HS-5 (cell line): ENCODE data around the gene HSPB7.
A peak's percentile ranks its signal among the peaks of the same experiment; 100 is the strongest.
"Not testable (repeated sequence)": the region's sequence is repeated elsewhere in the genome, so short reads cannot be mapped to it uniquely, and the experiment has no call there.

Experiments used
- DNase-seq: peaks from one replicate; pipeline ENCODE4 v3.0.0-alpha.2; 2012; ENCODE audit warnings: low read depth

Gene HSPB7

GRCh38 chr1:16050328-16050727 lies 32.5 kb upstream of the HSPB7 start:
- DNase-seq: no peak

- no peak for DNase-seq
Observed at GRCh38 chr1:16048573-16049189, 30.8 kb upstream of the HSPB7 start.

GRCh38 chr1:16047791-16048475 lies 30.1 kb upstream of the HSPB7 start:
- no peak for DNase-seq

GRCh38 chr1:16046842-16047241 lies 29.0 kb upstream of the HSPB7 start:
- DNase-seq: no peak

GRCh38 chr1:16043950-16044349 lies 26.1 kb upstream of the HSPB7 start:
- DNase-seq: no peak

- DNase-seq: no peak
Observed at GRCh38 chr1:16043521-16043920, 25.7 kb upstream of the HSPB7 start, which contains the start of gene CLCNKB. Gene CLCNKB (plus strand): TSS chr1:16043782. CDS start chr1:16044493, 711 bp downstream.

GRCh38 chr1:16042654-16043053 lies 24.8 kb upstream of the HSPB7 start:
- not testable (repeated sequence) for DNase-seq

- no peak for DNase-seq
Observed at GRCh38 chr1:16042096-16042495, 24.3 kb upstream of the HSPB7 start.

GRCh38 chr1:16041200-16041599 lies 23.4 kb upstream of the HSPB7 start:
- DNase-seq: no peak

- DNase-seq: not testable (repeated sequence)
Observed at GRCh38 chr1:16039871-16040270, 22.0 kb upstream of the HSPB7 start.

GRCh38 chr1:16038620-16038912 lies 20.7 kb upstream of the HSPB7 start:
- no peak for DNase-seq

GRCh38 chr1:16036461-16036860 lies 18.6 kb upstream of the HSPB7 start:
- DNase-seq: not testable (repeated sequence)

GRCh38 chr1:16033103-16033632 lies 15.3 kb upstream of the HSPB7 start:
- DNase-seq: not testable (repeated sequence)

- DNase-seq: peak; percentile 42
Observed at GRCh38 chr1:16032388-16033102, 14.7 kb upstream of the HSPB7 start.

GRCh38 chr1:16031551-16031950 lies 13.7 kb upstream of the HSPB7 start:
- no peak for DNase-seq

GRCh38 chr1:16029288-16029687 lies 11.4 kb upstream of the HSPB7 start:
- no peak for DNase-seq

- not testable (repeated sequence) for DNase-seq
Observed at GRCh38 chr1:16029003-16029268, 11.1 kb upstream of the HSPB7 start.

- no peak for DNase-seq
Observed at GRCh38 chr1:16028237-16029002, 10.6 kb upstream of the HSPB7 start.

GRCh38 chr1:16026723-16027484 lies 9.1 kb upstream of the HSPB7 start:
- no peak for DNase-seq

GRCh38 chr1:16026302-16026701 lies 8.5 kb upstream of the HSPB7 start:
- DNase-seq: not testable (repeated sequence)

- no peak for DNase-seq
Observed at GRCh38 chr1:16023050-16023653, 5.3 kb upstream of the HSPB7 start.
